Measurements from ENCODE around the gene CMIP. TPM values are rescaled to one million over a fixed set of nuclear protein-coding genes. Genes with fewer than 3 reads are reported as not detected.

CMIP gene
- total RNA-seq, 4 donors from 2014 or later = 40.0 to 69.6 (median 47.0) TPM

GRCh38 chr16:81455006-81455405, 10.4 kb downstream of the CMIP start:
- no peaks in the 10 kb centered on the region for H3K27me3 ChIP-seq
- intact Hi-C loops (cut with DNase I; ENCODE audit: low total_unique reads) = no loop called here
- H3K9me3 ChIP-seq = no peaks in the 10 kb centered on the region
- no peak overlapping the region for H3K27ac ChIP-seq
- H3K4me1 ChIP-seq = peaks cover 29 to 77% (median 57%) of the 10 kb centered on the region in 4 donors
- 94 to 100% methylated on average over 1 to 13 of the region's 13 CpGs for WGBS, 2 donors (ENCODE audit: low coverage in 1 of 2)
- TF ChIP-seq POLR2A (IDR thresholded peaks at IDR 0.05) (no peak), CTCF (IDR thresholded peaks at IDR 0.05) (no peak), POLR2AphosphoS5 (IDR thresholded peaks at IDR 0.05) (no peak), EP300 (IDR thresholded peaks at IDR 0.05; ENCODE audit: low read depth) (no peak)
- no peaks in the 10 kb centered on the region for H3K36me3 ChIP-seq
- no peak for DNase-seq
- no peak overlapping the region for H3K4me3 ChIP-seq
- in situ Hi-C loops (cut with MboI; ENCODE audit: low pct_ligation_motif_present in 1 of 4, low pct_unique_long_range_greater_than_20kb in 1 of 4, low sequenced_read_pairs in 3 of 4) = no loop called here

- Histone ChIP-seq H3K27me3 (no peaks in the 10 kb centered on the region), H3K4me1 (peaks cover 29 to 72% (median 55%) of the 10 kb centered on the region in 4 donors), H3K27ac (peak overlapping the region; percentile 52 to 82 (median 72)), H3K4me3 (no peak overlapping the region), H3K36me3 (no peaks in the 10 kb centered on the region), H3K9me3 (no peaks in the 10 kb centered on the region)
- in situ Hi-C loops (cut with MboI; ENCODE audit: low pct_ligation_motif_present in 1 of 4, low pct_unique_long_range_greater_than_20kb in 1 of 4, low sequenced_read_pairs in 3 of 4) (no loop called here), intact Hi-C loops (cut with DNase I; ENCODE audit: low total_unique reads) (no loop called here)
- TF ChIP-seq POLR2AphosphoS5 (IDR thresholded peaks at IDR 0.05) (no peak), POLR2A (IDR thresholded peaks at IDR 0.05) (no peak), CTCF (IDR thresholded peaks at IDR 0.05) (no peak), EP300 (IDR thresholded peaks at IDR 0.05; ENCODE audit: low read depth) (no peak)
- DNase-seq = no peak
- WGBS, 2 donors (ENCODE audit: low coverage in 1 of 2) = 84% methylated on average over 17 of the region's 17 CpGs; no CpG with 5 or more reads in 1 of the 2 donors
Observed at GRCh38 chr16:81455720-81456494, 11.3 kb downstream of the CMIP start.

GRCh38 chr16:81456523-81457325, 12.1 kb downstream of the CMIP start:
- Histone ChIP-seq H3K27me3 (no peaks in the 10 kb centered on the region), H3K36me3 (no peaks in the 10 kb centered on the region), H3K9me3 (no peaks in the 10 kb centered on the region), H3K4me1 (peaks cover 24 to 66% (median 50%) of the 10 kb centered on the region in 4 donors), H3K27ac (peak overlapping the region; percentile 52 to 82 (median 72)), H3K4me3 (no peak overlapping the region)
- 38 to 63% methylated on average over 10 to 22 of the region's 23 CpGs for WGBS, 2 donors (ENCODE audit: low coverage in 1 of 2)
- peak; percentile 77 for DNase-seq
- intact Hi-C loops (cut with DNase I; ENCODE audit: low total_unique reads) = no loop called here
- TF ChIP-seq POLR2AphosphoS5 (IDR thresholded peaks at IDR 0.05) (peak in 2 of 3 donors; percentile 12 to 21), EP300 (IDR thresholded peaks at IDR 0.05; ENCODE audit: low read depth) (no peak)
- in situ Hi-C loops (cut with MboI; ENCODE audit: low pct_ligation_motif_present in 1 of 4, low pct_unique_long_range_greater_than_20kb in 1 of 4, low sequenced_read_pairs in 3 of 4) = no loop called here

GRCh38 chr16:81457326-81458133, 12.9 kb downstream of the CMIP start:
- H3K9me3 ChIP-seq = no peaks in the 10 kb centered on the region
- H3K27ac ChIP-seq = peak overlapping the region; percentile 52 to 82 (median 72)
- no peaks in the 10 kb centered on the region for H3K27me3 ChIP-seq
- no peak for DNase-seq
- H3K36me3 ChIP-seq = no peaks in the 10 kb centered on the region
- 25 to 29% methylated on average over 4 to 17 of the region's 17 CpGs for WGBS, 2 donors (ENCODE audit: low coverage in 1 of 2)
- TF ChIP-seq POLR2A (IDR thresholded peaks at IDR 0.05) (no peak), POLR2AphosphoS5 (IDR thresholded peaks at IDR 0.05) (no peak), CTCF (IDR thresholded peaks at IDR 0.05) (no peak), EP300 (IDR thresholded peaks at IDR 0.05; ENCODE audit: low read depth) (no peak)
- H3K4me3 ChIP-seq = no peak overlapping the region
- intact Hi-C loops (cut with DNase I; ENCODE audit: low total_unique reads) (no loop called here), in situ Hi-C loops (cut with MboI; ENCODE audit: low pct_ligation_motif_present in 1 of 4, low pct_unique_long_range_greater_than_20kb in 1 of 4, low sequenced_read_pairs in 3 of 4) (no loop called here)
- peaks cover 17 to 66% (median 49%) of the 10 kb centered on the region in 4 donors for H3K4me1 ChIP-seq

All from transverse colon (tissue), 4 donors.